CD14-positive monocyte (primary cell): Measurements from ENCODE around the gene GABBR1. TPM values are rescaled to one million over a fixed set of nuclear protein-coding genes. Genes with fewer than 3 reads are reported as not detected.
A peak's percentile ranks its signal among the peaks of the same experiment; 100 is the strongest.

Source experiments
- DNase-seq, 3 donors: peaks; one replicate each; pipeline ENCODE4 v3.0.0-alpha.2; 2011 to 2022
- H2AFZ ChIP-seq: 2 replicates; pipeline ENCODE4 v1.6.0; 2012; ENCODE audit warnings: mild to moderate bottlenecking, low read depth, low read length, inconsistent platforms; ENCODE audit not compliant: insufficient read depth, poor library complexity, severe bottlenecking
- H3K27ac ChIP-seq, 2 donors: 1 replicate in 1 of 2; 2 replicates in 1 of 2; pipeline ENCODE4 v1.5.1; 2012 to 2013; ENCODE audit warnings: low read length in 2 of 2, control low read depth in 1 of 2, inconsistent platforms in 1 of 2, low read depth in 1 of 2, mild to moderate bottlenecking in 1 of 2
- H3K27me3 ChIP-seq, 2 donors: one replicate each; pipeline versions ENCODE4 v1.6.0 to v1.6.1; 2011 to 2013; ENCODE audit warnings: low read length in 2 of 2; ENCODE audit not compliant: control insufficient read depth in 2 of 2, insufficient read depth in 2 of 2
- H3K36me3 ChIP-seq, 2 donors: replicated peaks in 1 of 2; 1 replicate in 1 of 2; 2 replicates in 1 of 2; pipeline versions ENCODE4 v1.5.1 to v1.6.1; 2012 to 2013; ENCODE audit warnings: low read length in 2 of 2, control low read depth in 1 of 2, inconsistent platforms in 1 of 2, mild to moderate bottlenecking in 1 of 2; ENCODE audit not compliant: insufficient read depth in 2 of 2, control insufficient read depth in 1 of 2
- H3K4me1 ChIP-seq, 2 donors: 1 replicate in 1 of 2; 2 replicates in 1 of 2; pipeline versions ENCODE4 v1.5.1 to v1.6.1; 2012 to 2013; ENCODE audit warnings: low read length in 2 of 2, control low read depth in 1 of 2, inconsistent platforms in 1 of 2, mild to moderate bottlenecking in 1 of 2, moderate library complexity in 1 of 2; ENCODE audit not compliant: insufficient read depth in 2 of 2, control insufficient read depth in 1 of 2
- H3K4me2 ChIP-seq: replicated peaks from 2 replicates; pipeline ENCODE3; 2012; ENCODE audit warnings: low read length, moderate library complexity, mild to moderate bottlenecking; ENCODE audit not compliant: poor library complexity, severe bottlenecking; ENCODE audit errors: extremely low read depth
- H3K4me3 ChIP-seq, 3 experiments: fragments of 200-600 bp in 1 of 3; sonication (generic) in 1 of 3; replicated peaks in 1 of 3; 1 replicate in 2 of 3; 2 replicates in 1 of 3; pipeline ENCODE4 v1.5.1; 2011 to 2013; ENCODE audit warnings: low read length in 3 of 3, mild to moderate bottlenecking in 3 of 3, control low read depth in 2 of 3, low read depth in 2 of 3, inconsistent platforms in 1 of 3, moderate library complexity in 1 of 3
- H3K79me2 ChIP-seq: 2 replicates; pipeline ENCODE4 v1.6.0; 2012; ENCODE audit warnings: mild to moderate bottlenecking, control low read depth, inconsistent platforms, low read length, moderate library complexity; ENCODE audit not compliant: insufficient read depth
- H3K9ac ChIP-seq: 2 replicates; pipeline ENCODE4 v1.6.0; 2017; ENCODE audit warnings: low read length, mild to moderate bottlenecking; ENCODE audit not compliant: insufficient read depth, poor library complexity, severe bottlenecking
- H3K9me3 ChIP-seq, 2 donors: replicated peaks in 1 of 2; 1 replicate in 1 of 2; 2 replicates in 1 of 2; pipeline versions ENCODE4 v1.5.1 to v1.6.1; 2012 to 2013; ENCODE audit warnings: low read length in 2 of 2, control low read depth in 1 of 2; ENCODE audit not compliant: control insufficient read depth in 1 of 2, insufficient read depth in 1 of 2
- H4K20me1 ChIP-seq: 2 replicates; pipeline ENCODE4 v1.6.0; 2012; ENCODE audit warnings: mild to moderate bottlenecking, low read length, control low read depth, moderate library complexity; ENCODE audit not compliant: insufficient read depth
- H3K27ac Mint-ChIP-seq, 7 donors: one replicate each; pipeline ENCODE4 v1.8.0; 2020; ENCODE audit warnings: mild to moderate bottlenecking in 7 of 7, mixed read lengths in 7 of 7, moderate library complexity in 6 of 7, inconsistent platforms in 2 of 7
- H3K27me3 Mint-ChIP-seq, 3 donors: one replicate each; pipeline ENCODE4 v1.8.0; 2021 to 2022; ENCODE audit warnings: low read depth in 3 of 3, mild to moderate bottlenecking in 3 of 3, mixed read lengths in 3 of 3, moderate library complexity in 3 of 3, inconsistent platforms in 1 of 3
- H3K36me3 Mint-ChIP-seq, 2 donors: one replicate each; pipeline ENCODE4 v1.8.0; 2020; ENCODE audit warnings: mixed read lengths in 2 of 2, inconsistent platforms in 1 of 2, mild to moderate bottlenecking in 1 of 2
- H3K4me1 Mint-ChIP-seq: one replicate; pipeline ENCODE4 v1.8.0; 2020; ENCODE audit warnings: mild to moderate bottlenecking, mixed read lengths
- H3K4me3 Mint-ChIP-seq, 2 donors: one replicate each; pipeline ENCODE4 v1.8.0; 2020; ENCODE audit warnings: mild to moderate bottlenecking in 2 of 2, mixed read lengths in 2 of 2, moderate library complexity in 1 of 2
- H3K9me3 Mint-ChIP-seq, 7 donors: one replicate each; pipeline ENCODE4 v1.8.0; 2020 to 2022; ENCODE audit warnings: mixed read lengths in 7 of 7, mild to moderate bottlenecking in 6 of 7, moderate library complexity in 6 of 7, inconsistent platforms in 2 of 7
- WGBS: methylation state at CpG from one replicate; pipeline ENCODE4 v1.1.5; 2013; ENCODE audit warnings: missing lambda C conversion rate; ENCODE audit not compliant: insufficient coverage; 5-methylcytosine and 5-hydroxymethylcytosine counted together
- intact Hi-C, 2 donors: fragments of 100-400 bp; cut with micrococcal nuclease; formaldehyde crosslinking; loops; one replicate each; pipeline versions ENCODE4 v1.15.0 to v1.15.1; 2023
- polyA plus RNA-seq, 3 donors: library from polyadenylated mRNA; depleted of rRNA in 1 of 3; unstranded in 2 of 3; stranded (reverse) in 1 of 3; fragments of 300-500 nt in 2 of 3; fragments of >200 nt in 1 of 3; fragmentation: Illumina TruSeq in 2 of 3; gene quantifications; 1 replicate in 2 of 3; 2 replicates in 1 of 3; pipeline ENCODE4 v1.2.3, GENCODE V29; 2012 to 2021
- TF ChIP-seq, protein P1 (sequence below): fragments of 200-600 bp; IDR thresholded peaks from one replicate; pipeline ENCODE4 v1.8.0; 2022; ENCODE audit warnings: antibody characterized with exemption, mild to moderate bottlenecking

Gene GABBR1
- polyA plus RNA-seq, 3 donors: 0.91 to 228 (median 1.8) TPM

GRCh38 chr6:29531668-29532067, 101.3 kb downstream of the GABBR1 start:
- Mint-ChIP-seq H3K27ac (peak overlapping the region in 1 of 7 donors; percentile 24), H3K4me1 (no peaks in the 10 kb centered on the region), H3K4me3 (no peak overlapping the region), H3K36me3 (no peaks in the 10 kb centered on the region), H3K9me3 (peaks cover 0 to 4% (median 0%) of the 10 kb centered on the region in 7 donors), H3K27me3 (peaks cover 3 to 5% (median 3%) of the 10 kb centered on the region in 3 donors)
- no peak overlapping the region for H3K27ac ChIP-seq
- no peak for DNase-seq
- H3K79me2 ChIP-seq: no peaks in the 10 kb centered on the region
- no peaks in the 10 kb centered on the region for H3K4me1 ChIP-seq
- H3K27me3 ChIP-seq: no peaks in the 10 kb centered on the region
- TF ChIP-seq, protein P1, sequence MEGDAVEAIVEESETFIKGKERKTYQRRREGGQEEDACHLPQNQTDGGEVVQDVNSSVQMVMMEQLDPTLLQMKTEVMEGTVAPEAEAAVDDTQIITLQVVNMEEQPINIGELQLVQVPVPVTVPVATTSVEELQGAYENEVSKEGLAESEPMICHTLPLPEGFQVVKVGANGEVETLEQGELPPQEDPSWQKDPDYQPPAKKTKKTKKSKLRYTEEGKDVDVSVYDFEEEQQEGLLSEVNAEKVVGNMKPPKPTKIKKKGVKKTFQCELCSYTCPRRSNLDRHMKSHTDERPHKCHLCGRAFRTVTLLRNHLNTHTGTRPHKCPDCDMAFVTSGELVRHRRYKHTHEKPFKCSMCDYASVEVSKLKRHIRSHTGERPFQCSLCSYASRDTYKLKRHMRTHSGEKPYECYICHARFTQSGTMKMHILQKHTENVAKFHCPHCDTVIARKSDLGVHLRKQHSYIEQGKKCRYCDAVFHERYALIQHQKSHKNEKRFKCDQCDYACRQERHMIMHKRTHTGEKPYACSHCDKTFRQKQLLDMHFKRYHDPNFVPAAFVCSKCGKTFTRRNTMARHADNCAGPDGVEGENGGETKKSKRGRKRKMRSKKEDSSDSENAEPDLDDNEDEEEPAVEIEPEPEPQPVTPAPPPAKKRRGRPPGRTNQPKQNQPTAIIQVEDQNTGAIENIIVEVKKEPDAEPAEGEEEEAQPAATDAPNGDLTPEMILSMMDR: no peak
- no peaks in the 10 kb centered on the region for H4K20me1 ChIP-seq
- no peaks in the 10 kb centered on the region for H3K36me3 ChIP-seq
- intact Hi-C loops: no loop called here
- H3K4me3 ChIP-seq: no peak overlapping the region
- no peak overlapping the region for H2AFZ ChIP-seq
- H3K9ac ChIP-seq: no peak overlapping the region
- no peak overlapping the region for H3K4me2 ChIP-seq
- no peaks in the 10 kb centered on the region for H3K9me3 ChIP-seq
- 60% methylated on average over 3 of the region's 3 CpGs for WGBS

DNA sequence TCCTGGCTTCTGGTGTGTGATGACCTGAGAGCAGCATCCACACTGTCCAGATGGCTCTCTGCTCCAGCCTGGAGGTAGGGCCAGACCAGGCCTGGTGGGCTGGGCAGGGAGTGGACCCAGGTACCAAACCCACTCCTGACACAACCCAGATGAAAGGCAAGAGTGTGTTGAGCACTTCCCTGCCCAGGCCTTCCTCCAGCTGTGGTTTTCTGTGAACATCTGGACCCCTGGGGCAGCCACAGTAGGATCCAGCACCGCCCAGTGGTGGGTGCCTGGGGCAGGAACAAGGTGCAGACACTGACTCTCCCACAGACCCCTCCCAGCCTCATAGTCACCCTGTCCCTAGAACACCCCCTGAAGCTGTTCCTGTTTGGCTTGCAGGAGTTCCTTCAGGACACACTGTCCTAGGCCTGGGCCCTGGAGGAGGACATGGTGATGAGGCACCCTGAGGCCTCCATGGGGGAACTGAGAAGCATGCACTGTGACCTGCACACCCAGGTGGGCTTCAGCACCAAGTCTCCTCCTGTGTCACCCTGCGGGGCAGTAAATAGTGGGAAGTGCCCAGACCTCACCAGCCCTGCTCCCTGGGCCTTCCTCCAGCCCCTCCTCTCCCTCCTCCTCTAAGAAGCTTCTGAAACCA, 102.2 kb downstream of the GABBR1 start:
- H3K36me3 ChIP-seq: no peaks in the 10 kb centered on the region
- Mint-ChIP-seq H3K27me3 (peaks cover 3 to 7% (median 5%) of the 10 kb centered on the region in 3 donors), H3K9me3 (peaks cover 0 to 5% (median 0%) of the 10 kb centered on the region in 7 donors), H3K27ac (no peak overlapping the region), H3K36me3 (no peaks in the 10 kb centered on the region), H3K4me3 (no peak overlapping the region), H3K4me1 (no peaks in the 10 kb centered on the region)
- no peak overlapping the region for H3K4me3 ChIP-seq
- no peaks in the 10 kb centered on the region for H3K4me1 ChIP-seq
- no peak for DNase-seq
- no peaks in the 10 kb centered on the region for H4K20me1 ChIP-seq
- no peaks in the 10 kb centered on the region for H3K9me3 ChIP-seq
- H3K79me2 ChIP-seq: no peaks in the 10 kb centered on the region
- no CpG with 5 or more reads among the region's 2 CpGs for WGBS
- TF ChIP-seq, protein P1: no peak
- no peak overlapping the region for H3K27ac ChIP-seq
- H3K27me3 ChIP-seq: no peaks in the 10 kb centered on the region
- H2AFZ ChIP-seq: no peak overlapping the region
- intact Hi-C loops: no loop called here
- H3K9ac ChIP-seq: no peak overlapping the region
- H3K4me2 ChIP-seq: no peak overlapping the region
